ENCODE data around the gene ACBD3.

DNA sequence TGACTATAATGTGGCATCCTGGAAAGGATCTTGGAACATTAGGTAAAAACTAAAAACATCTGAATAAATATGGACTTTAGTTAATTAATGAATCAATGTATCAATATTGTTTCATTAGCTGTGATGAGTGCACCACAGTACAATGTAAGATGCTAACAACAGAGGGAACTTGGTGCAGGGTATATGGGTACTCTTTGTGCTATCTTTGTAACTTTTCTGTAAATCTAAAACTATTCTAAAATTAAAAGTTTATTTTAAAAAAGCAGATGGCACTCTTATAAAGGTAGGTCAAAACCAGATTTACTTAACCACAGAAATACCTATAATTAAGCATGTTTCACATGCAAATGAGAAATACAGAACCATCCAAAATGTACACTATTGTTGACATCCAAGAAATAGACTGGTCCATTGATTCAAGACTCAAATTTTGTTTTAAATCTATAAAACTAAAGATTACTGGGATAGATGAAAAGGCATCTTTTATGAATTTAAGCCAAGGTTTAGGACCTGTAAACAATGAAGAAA is 38.4 kb downstream of the ACBD3 start:
- TF ChIP-seq CTCF (IDR thresholded peaks at IDR 0.05; ENCODE audit: insufficient read depth, low read length) (no peak), SPI1 (IDR thresholded peaks at IDR 0.05; ENCODE audit: borderline replicate concordance, low read depth) (no peak), POLR2AphosphoS5 (IDR thresholded peaks at IDR 0.05; ENCODE audit: low read depth) (no peak)
- TF ChIP-seq, protein P1, sequence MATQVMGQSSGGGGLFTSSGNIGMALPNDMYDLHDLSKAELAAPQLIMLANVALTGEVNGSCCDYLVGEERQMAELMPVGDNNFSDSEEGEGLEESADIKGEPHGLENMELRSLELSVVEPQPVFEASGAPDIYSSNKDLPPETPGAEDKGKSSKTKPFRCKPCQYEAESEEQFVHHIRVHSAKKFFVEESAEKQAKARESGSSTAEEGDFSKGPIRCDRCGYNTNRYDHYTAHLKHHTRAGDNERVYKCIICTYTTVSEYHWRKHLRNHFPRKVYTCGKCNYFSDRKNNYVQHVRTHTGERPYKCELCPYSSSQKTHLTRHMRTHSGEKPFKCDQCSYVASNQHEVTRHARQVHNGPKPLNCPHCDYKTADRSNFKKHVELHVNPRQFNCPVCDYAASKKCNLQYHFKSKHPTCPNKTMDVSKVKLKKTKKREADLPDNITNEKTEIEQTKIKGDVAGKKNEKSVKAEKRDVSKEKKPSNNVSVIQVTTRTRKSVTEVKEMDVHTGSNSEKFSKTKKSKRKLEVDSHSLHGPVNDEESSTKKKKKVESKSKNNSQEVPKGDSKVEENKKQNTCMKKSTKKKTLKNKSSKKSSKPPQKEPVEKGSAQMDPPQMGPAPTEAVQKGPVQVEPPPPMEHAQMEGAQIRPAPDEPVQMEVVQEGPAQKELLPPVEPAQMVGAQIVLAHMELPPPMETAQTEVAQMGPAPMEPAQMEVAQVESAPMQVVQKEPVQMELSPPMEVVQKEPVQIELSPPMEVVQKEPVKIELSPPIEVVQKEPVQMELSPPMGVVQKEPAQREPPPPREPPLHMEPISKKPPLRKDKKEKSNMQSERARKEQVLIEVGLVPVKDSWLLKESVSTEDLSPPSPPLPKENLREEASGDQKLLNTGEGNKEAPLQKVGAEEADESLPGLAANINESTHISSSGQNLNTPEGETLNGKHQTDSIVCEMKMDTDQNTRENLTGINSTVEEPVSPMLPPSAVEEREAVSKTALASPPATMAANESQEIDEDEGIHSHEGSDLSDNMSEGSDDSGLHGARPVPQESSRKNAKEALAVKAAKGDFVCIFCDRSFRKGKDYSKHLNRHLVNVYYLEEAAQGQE (IDR thresholded peaks at IDR 0.05; ENCODE audit: insufficient replicate concordance, low read depth), result no peak
